Measurements from ENCODE around the gene SLC26A1.

Gene SLC26A1

GRCh38 chr4:993111-994029 lies at the start of gene SLC26A1:
TSS of gene SLC26A1 (minus strand) at chr4:993404. CDS start at chr4:991703, 1,701 bp downstream.
- DNase-seq (ENCODE audit: low read depth in 3 of 3) = no peak

GRCh38 chr4:1042352-1043055 lies 49.3 kb upstream of the SLC26A1 start:
- no peak for DNase-seq (ENCODE audit: low read depth in 3 of 3)

GRCh38 chr4:1041936-1042330 lies 48.7 kb upstream of the SLC26A1 start:
- no peak for DNase-seq (ENCODE audit: low read depth in 3 of 3)

GRCh38 chr4:1041147-1041935 lies 48.1 kb upstream of the SLC26A1 start:
- no peak for DNase-seq (ENCODE audit: low read depth in 3 of 3)

- DNase-seq (ENCODE audit: low read depth in 3 of 3) = no peak
Observed at GRCh38 chr4:1040344-1041146, 47.3 kb upstream of the SLC26A1 start.

GRCh38 chr4:1039493-1040343 lies 46.5 kb upstream of the SLC26A1 start:
- no peak for DNase-seq (ENCODE audit: low read depth in 3 of 3)

- DNase-seq (ENCODE audit: low read depth in 3 of 3) = no peak
Observed at GRCh38 chr4:1038948-1039492, 45.8 kb upstream of the SLC26A1 start.

- no peak for DNase-seq (ENCODE audit: low read depth in 3 of 3)
Observed at GRCh38 chr4:1036976-1037810, 44.0 kb upstream of the SLC26A1 start.

- DNase-seq (ENCODE audit: low read depth in 3 of 3) = no peak
Observed at GRCh38 chr4:1036095-1036494, 42.9 kb upstream of the SLC26A1 start.

GRCh38 chr4:1035510-1035909 lies 42.3 kb upstream of the SLC26A1 start:
- DNase-seq (ENCODE audit: low read depth in 3 of 3) = no peak

- no peak for DNase-seq (ENCODE audit: low read depth in 3 of 3)
Observed at GRCh38 chr4:1033840-1034551, 40.8 kb upstream of the SLC26A1 start.

- DNase-seq (ENCODE audit: low read depth in 3 of 3) = no peak
Observed at GRCh38 chr4:1032861-1033260, 39.7 kb upstream of the SLC26A1 start.

- DNase-seq (ENCODE audit: low read depth in 3 of 3) = no peak
Observed at GRCh38 chr4:1031956-1032795, 39.0 kb upstream of the SLC26A1 start.

- no peak for DNase-seq (ENCODE audit: low read depth in 3 of 3)
Observed at GRCh38 chr4:1031346-1031745, 38.1 kb upstream of the SLC26A1 start.

- DNase-seq (ENCODE audit: low read depth in 3 of 3) = no peak
Observed at GRCh38 chr4:1030559-1030958, 37.4 kb upstream of the SLC26A1 start.

GRCh38 chr4:1030031-1030430 lies 36.8 kb upstream of the SLC26A1 start:
- DNase-seq (ENCODE audit: low read depth in 3 of 3) = no peak

- DNase-seq (ENCODE audit: low read depth in 3 of 3) = no peak
Observed at GRCh38 chr4:1029529-1029928, 36.3 kb upstream of the SLC26A1 start.
